Left lung (tissue), 14 donors: ENCODE results near the gene DTL. TPM values are rescaled to one million over a fixed set of nuclear protein-coding genes. Genes with fewer than 3 reads are reported as not detected.
A peak's percentile ranks its signal among the peaks of the same experiment; 100 is the strongest.
"Not testable (repeated sequence)": the region's sequence is repeated elsewhere in the genome, so short reads cannot be mapped to it uniquely, and the experiment has no call there.

ENCODE experiments used
- ATAC-seq: fragments of 200-7000 bp; cut with Tn5 transposase; one replicate; pipeline ENCODE4 v1.9.1; 2020; ENCODE audit warnings: moderate library complexity
- DNase-seq, 4 donors: peaks; one replicate each; pipeline ENCODE4 v3.0.0-alpha.2; 2013 to 2020
- H3K27ac ChIP-seq, 2 donors: fragments of 200-600 bp; sonication (generic) in 1 of 2; one replicate each; pipeline versions ENCODE4 v1.5.0 to v1.8.0; 2020 to 2021
- H3K27me3 ChIP-seq, 2 donors: fragments of 200-600 bp; sonication (generic) in 1 of 2; one replicate each; pipeline versions ENCODE4 v1.5.0 to v1.8.0; 2020 to 2021
- H3K36me3 ChIP-seq, 2 donors: fragments of 200-600 bp; sonication (generic) in 1 of 2; one replicate each; pipeline versions ENCODE4 v1.5.0 to v1.8.0; 2020 to 2021
- H3K4me1 ChIP-seq, 2 donors: fragments of 200-600 bp; one replicate each; pipeline ENCODE4 v1.8.0; 2021
- H3K4me3 ChIP-seq, 2 donors: fragments of 200-600 bp; sonication (generic) in 1 of 2; one replicate each; pipeline versions ENCODE4 v1.5.0 to v1.8.0; 2020 to 2021; ENCODE audit warnings: mild to moderate bottlenecking in 1 of 2
- H3K9me3 ChIP-seq, 2 donors: fragments of 200-600 bp; sonication (generic) in 1 of 2; one replicate each; pipeline versions ENCODE4 v1.5.0 to v1.8.0; 2020 to 2021
- intact Hi-C, 2 donors: fragments of 100-400 bp; cut with DNase I; formaldehyde crosslinking; loops; one replicate each; pipeline versions ENCODE4 v1.11.2 to v1.14.2; 2022
- long read RNA-seq, 12 donors: library from polyadenylated mRNA in 2 of 12; unstranded in 2 of 12; transcript quantifications; one replicate each; pipeline ENCODE4 v2.0.0 and lab custom pipeline, GENCODE V29; 2019 to 2026
- polyA plus RNA-seq, 6 donors: library from polyadenylated mRNA; unstranded; fragments of 120-200 nt; gene quantifications; one replicate each; pipeline ENCODE4 v1.2.1, GENCODE V29; 2013; ENCODE audit not compliant: insufficient read length in 6 of 6
- total RNA-seq, 2 donors: library from RNA; stranded (reverse); fragmentation: NEBNext Ultra II Directional; extraction: Animal tissue kit (Norgen Biotek cat#: 25700); gene quantifications; one replicate each; pipeline ENCODE4 v1.2.1, GENCODE V29; 2021
- TF ChIP-seq, protein P1 (sequence below), 2 donors: fragments of 200-600 bp; sonication (generic) in 1 of 2; IDR thresholded peaks; one replicate each; pipeline versions ENCODE4 v1.5.0 to v1.8.0; 2021; ENCODE audit warnings: antibody characterized with exemption in 2 of 2
- donor health status: DM: no; HTN: yes; CAD: no.
- donor health status: DM: no; HTN: no; CAD: no.

The DTL gene, protein sequence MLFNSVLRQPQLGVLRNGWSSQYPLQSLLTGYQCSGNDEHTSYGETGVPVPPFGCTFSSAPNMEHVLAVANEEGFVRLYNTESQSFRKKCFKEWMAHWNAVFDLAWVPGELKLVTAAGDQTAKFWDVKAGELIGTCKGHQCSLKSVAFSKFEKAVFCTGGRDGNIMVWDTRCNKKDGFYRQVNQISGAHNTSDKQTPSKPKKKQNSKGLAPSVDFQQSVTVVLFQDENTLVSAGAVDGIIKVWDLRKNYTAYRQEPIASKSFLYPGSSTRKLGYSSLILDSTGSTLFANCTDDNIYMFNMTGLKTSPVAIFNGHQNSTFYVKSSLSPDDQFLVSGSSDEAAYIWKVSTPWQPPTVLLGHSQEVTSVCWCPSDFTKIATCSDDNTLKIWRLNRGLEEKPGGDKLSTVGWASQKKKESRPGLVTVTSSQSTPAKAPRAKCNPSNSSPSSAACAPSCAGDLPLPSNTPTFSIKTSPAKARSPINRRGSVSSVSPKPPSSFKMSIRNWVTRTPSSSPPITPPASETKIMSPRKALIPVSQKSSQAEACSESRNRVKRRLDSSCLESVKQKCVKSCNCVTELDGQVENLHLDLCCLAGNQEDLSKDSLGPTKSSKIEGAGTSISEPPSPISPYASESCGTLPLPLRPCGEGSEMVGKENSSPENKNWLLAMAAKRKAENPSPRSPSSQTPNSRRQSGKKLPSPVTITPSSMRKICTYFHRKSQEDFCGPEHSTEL
- total RNA-seq = 10 to 100 TPM in 1 of 2 donors, 1 to 10 TPM in 1; 8.7 to 12.1 TPM
- 10 to 100 TPM; 26.8 to 38.3 (median 29.7) TPM for polyA plus RNA-seq
- long read RNA-seq, donor 1, full-length matches to known transcripts = 3 of 11 reads
- long read RNA-seq, donor 1, partial matches to known transcripts = 8 of 11 reads
- long read RNA-seq, donor 1, other reads (novel, unspliced or antisense) = 0 of 11 reads
- long read RNA-seq, donor 2, full-length matches to known transcripts = 7 of 4,103 reads
- long read RNA-seq, donor 2, partial matches to known transcripts = 4,084 of 4,103 reads
- long read RNA-seq, donor 2, other reads (novel, unspliced or antisense) = 12 of 4,103 reads
- long read RNA-seq, donor 3, full-length matches to known transcripts = 1 of 6 reads
- long read RNA-seq, donor 3, partial matches to known transcripts = 5 of 6 reads
- long read RNA-seq, donor 3, other reads (novel, unspliced or antisense) = 0 of 6 reads
- long read RNA-seq, donor 4, full-length matches to known transcripts = 1 of 2 reads
- long read RNA-seq, donor 4, partial matches to known transcripts = 0 of 2 reads
- long read RNA-seq, donor 4, other reads (novel, unspliced or antisense) = 1 of 2 reads
- long read RNA-seq, donor 5, full-length matches to known transcripts = 2 of 19 reads
- long read RNA-seq, donor 5, partial matches to known transcripts = 17 of 19 reads
- long read RNA-seq, donor 5, other reads (novel, unspliced or antisense) = 0 of 19 reads
- long read RNA-seq, donor 6, full-length matches to known transcripts = 4 of 4 reads
- long read RNA-seq, donor 6, partial matches to known transcripts = 0 of 4 reads
- long read RNA-seq, donor 6, other reads (novel, unspliced or antisense) = 0 of 4 reads
- long read RNA-seq, donor 7, full-length matches to known transcripts = 1 of 2,967 reads
- long read RNA-seq, donor 7, partial matches to known transcripts = 2,966 of 2,967 reads
- long read RNA-seq, donor 7, other reads (novel, unspliced or antisense) = 0 of 2,967 reads
- long read RNA-seq, donor 8, full-length matches to known transcripts = 3 of 13 reads
- long read RNA-seq, donor 8, partial matches to known transcripts = 10 of 13 reads
- long read RNA-seq, donor 8, other reads (novel, unspliced or antisense) = 0 of 13 reads
- long read RNA-seq, donor 9 = 0 reads
- long read RNA-seq, donor 10 = 0 reads
- long read RNA-seq, donor 11, full-length matches to known transcripts = 2 of 2 reads
- long read RNA-seq, donor 11, partial matches to known transcripts = 0 of 2 reads
- long read RNA-seq, donor 11, other reads (novel, unspliced or antisense) = 0 of 2 reads
- long read RNA-seq, donor 12, full-length matches to known transcripts = 1 of 2,963 reads
- long read RNA-seq, donor 12, partial matches to known transcripts = 2,962 of 2,963 reads
- long read RNA-seq, donor 12, other reads (novel, unspliced or antisense) = 0 of 2,963 reads

DNA sequence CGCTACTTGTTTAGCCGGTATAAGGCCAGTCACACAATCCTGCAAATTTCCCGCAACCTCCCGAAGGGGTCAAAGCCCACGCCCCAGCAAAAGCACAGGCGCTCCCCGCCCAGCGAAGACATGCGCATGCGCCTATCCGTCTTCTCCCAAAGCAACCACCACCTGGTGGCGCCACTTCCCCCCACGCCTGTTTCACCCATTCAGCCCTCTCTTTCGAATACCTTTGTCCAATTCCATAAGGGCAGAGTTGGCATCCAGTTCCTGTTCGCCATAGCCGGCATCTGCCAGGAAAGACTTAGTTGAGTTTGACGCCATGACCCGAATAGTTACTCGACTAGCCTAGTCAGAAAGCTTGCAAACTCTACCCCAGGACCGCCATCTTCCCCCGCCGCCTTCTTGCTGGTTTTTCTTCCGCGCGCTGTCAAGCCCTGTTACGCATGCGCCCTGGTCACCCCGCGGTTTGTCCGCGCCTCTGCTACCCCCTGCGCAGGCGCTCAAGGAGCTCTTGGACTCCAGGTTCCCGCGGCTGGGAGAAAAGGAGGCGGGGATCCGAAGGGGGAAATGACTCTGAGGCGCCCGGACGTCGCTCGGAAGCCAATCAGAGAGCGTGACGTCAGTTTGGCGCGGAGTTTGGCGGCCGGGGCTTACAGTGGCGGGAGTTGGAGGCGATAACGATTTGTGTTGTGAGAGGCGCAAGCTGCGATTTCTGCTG lies at the start of gene DTL, which contains the start of gene INTS7:
DTL (plus strand) TSS at position 626 of the 712 bp plus-strand sequence. CDS start 143 bp downstream, outside the sequence.
INTS7 (minus strand) TSS at position 435 of the 712 bp plus-strand sequence; CDS start at position 315, 120 bp downstream.
- Histone ChIP-seq H3K27ac (peak within 1 kb of the TSS; percentile 82 to 87), H3K4me1 (peaks cover 8 to 57% of the 10 kb centered on the region in 2 donors), H3K4me3 (peak within 1 kb of the TSS; percentile 49 to 61), H3K9me3 (no peaks in the 10 kb centered on the region), H3K36me3 (no peaks in the 10 kb centered on the region), H3K27me3 (no peaks in the 10 kb centered on the region)
- DNase-seq = peak; percentile 98 to 100 (median 100)
- TF ChIP-seq, protein P1, sequence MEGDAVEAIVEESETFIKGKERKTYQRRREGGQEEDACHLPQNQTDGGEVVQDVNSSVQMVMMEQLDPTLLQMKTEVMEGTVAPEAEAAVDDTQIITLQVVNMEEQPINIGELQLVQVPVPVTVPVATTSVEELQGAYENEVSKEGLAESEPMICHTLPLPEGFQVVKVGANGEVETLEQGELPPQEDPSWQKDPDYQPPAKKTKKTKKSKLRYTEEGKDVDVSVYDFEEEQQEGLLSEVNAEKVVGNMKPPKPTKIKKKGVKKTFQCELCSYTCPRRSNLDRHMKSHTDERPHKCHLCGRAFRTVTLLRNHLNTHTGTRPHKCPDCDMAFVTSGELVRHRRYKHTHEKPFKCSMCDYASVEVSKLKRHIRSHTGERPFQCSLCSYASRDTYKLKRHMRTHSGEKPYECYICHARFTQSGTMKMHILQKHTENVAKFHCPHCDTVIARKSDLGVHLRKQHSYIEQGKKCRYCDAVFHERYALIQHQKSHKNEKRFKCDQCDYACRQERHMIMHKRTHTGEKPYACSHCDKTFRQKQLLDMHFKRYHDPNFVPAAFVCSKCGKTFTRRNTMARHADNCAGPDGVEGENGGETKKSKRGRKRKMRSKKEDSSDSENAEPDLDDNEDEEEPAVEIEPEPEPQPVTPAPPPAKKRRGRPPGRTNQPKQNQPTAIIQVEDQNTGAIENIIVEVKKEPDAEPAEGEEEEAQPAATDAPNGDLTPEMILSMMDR (IDR thresholded peaks at IDR 0.05) = peak; percentile 83 to 85
- intact Hi-C loops = loop anchor here in 1 of 2 donors (10.0 kb wide), 1 partner anchor 350 kb away; no protein-coding TSS in a partner anchor
- peak; percentile 95 for ATAC-seq

DNA sequence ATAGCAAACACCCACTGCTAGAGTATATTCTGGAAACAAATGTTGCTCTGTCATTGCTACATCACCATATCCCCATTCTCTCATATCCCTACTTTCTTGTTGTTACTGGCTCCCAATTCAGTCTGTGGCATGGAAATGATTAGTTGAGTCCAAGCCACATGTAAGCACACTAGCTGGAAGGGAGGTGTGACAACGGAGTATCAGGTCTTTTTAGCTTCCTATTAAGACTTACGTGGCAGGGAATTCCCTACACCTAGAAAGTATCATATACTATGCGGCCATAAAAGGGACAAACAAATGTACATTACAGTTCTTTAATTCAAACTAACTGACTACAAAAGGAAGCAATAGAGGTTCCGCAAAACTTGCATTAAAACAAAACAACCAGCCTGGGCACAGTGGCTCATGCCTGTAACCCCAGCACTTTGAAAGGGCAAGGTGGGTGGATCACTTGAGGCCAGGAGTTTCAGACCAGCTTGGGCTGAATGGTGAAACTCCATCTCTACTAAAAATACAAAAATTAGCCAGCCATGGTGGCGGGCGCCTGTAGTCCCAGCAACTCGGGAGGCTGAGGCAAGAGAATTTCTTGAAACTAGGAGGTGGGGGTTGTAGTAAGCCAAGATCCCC lies 48.8 kb upstream of the DTL start:
- no peaks in the 10 kb centered on the region for H3K27me3 ChIP-seq
- TF ChIP-seq, protein P1 (IDR thresholded peaks at IDR 0.05) = no peak
- H3K4me1 ChIP-seq = no peaks in the 10 kb centered on the region
- intact Hi-C loops = no loop called here
- H3K27ac ChIP-seq = no peak overlapping the region
- H3K36me3 ChIP-seq = peaks cover 0 to 32% of the 10 kb centered on the region in 2 donors
- ATAC-seq = no peak
- no peaks in the 10 kb centered on the region for H3K9me3 ChIP-seq
- DNase-seq = no peak
- no peak overlapping the region for H3K4me3 ChIP-seq

DNA sequence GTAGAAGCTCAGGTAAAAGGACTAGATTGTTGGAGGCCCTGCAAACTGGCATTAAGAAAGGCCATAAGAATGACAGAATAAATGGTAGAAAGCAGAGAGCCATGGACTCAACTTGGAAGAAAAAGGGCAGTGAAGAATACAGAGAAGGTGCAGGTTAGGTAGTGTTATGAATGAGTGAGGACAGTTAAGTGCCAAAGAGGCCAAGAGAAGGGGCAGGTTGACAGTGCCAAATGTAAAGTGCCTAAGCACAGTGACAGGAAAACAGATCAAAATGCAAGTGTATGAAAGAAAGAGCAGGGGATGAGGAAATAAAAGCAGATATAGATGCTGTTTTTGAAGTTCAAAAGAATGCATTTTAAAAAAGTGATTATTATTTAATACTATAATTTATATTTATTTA lies 43.9 kb upstream of the DTL start:
- no peak for DNase-seq
- peaks cover 0 to 6% of the 10 kb centered on the region in 2 donors for H3K36me3 ChIP-seq
- no peaks in the 10 kb centered on the region for H3K27me3 ChIP-seq
- intact Hi-C loops = no loop called here
- no peak overlapping the region for H3K27ac ChIP-seq
- no peaks in the 10 kb centered on the region for H3K4me1 ChIP-seq
- ATAC-seq = no peak
- H3K4me3 ChIP-seq = no peak overlapping the region
- TF ChIP-seq, protein P1 (IDR thresholded peaks at IDR 0.05) = no peak
- no peaks in the 10 kb centered on the region for H3K9me3 ChIP-seq

DNA sequence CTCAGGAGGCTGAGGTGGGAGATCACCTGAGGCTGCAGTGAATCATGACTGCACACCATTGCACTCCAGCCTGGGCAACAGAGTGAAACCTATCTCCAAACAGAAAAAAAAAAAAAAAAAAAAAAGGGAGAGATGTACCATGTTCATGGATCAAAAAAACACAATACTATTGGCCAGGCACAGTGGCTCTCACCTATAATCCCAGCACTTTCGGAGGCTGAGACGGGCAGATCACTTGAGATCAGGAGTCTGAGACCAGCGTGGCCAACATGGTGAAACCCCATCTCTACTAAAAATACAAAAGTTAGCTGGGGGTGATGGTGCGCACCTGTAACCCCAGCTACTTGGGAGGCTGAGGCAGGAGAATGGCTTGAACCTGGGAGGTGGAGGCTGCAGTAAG lies 38.1 kb upstream of the DTL start:
- H3K4me1 ChIP-seq, ATAC-seq, H3K4me3 ChIP-seq, H3K27ac ChIP-seq, H3K9me3 ChIP-seq, DNase-seq, intact Hi-C loops, H3K27me3 ChIP-seq: not testable (repeated sequence)
- H3K36me3 ChIP-seq = peaks cover 0 to 42% of the 10 kb centered on the region in 2 donors
